Tibial nerve (tissue), 4 donors: ENCODE results near the gene TAF5L. TPM values are rescaled to one million over a fixed set of nuclear protein-coding genes. Genes with fewer than 3 reads are reported as not detected.

ENCODE experiments used
- DNase-seq, 2 donors: peaks; one replicate each; pipeline ENCODE4 v3.0.0-alpha.2; 2019; ENCODE audit warnings: low spot score in 2 of 2
- H3K27ac ChIP-seq, 4 donors: fragments of 200-600 bp; sonication (generic) in 3 of 4; one replicate each; pipeline ENCODE4 v1.5.1; 2017 to 2019; ENCODE audit warnings: mild to moderate bottlenecking in 1 of 4
- H3K27me3 ChIP-seq, 2 donors: fragments of 200-600 bp; sonication (generic) in 1 of 2; one replicate each; pipeline versions ENCODE4 v1.5.1 to v1.6.0; 2017 to 2019
- H3K36me3 ChIP-seq, 3 donors: fragments of 200-600 bp; sonication (generic); one replicate each; pipeline ENCODE4 v1.5.1; 2018 to 2019
- H3K4me1 ChIP-seq, 4 donors: fragments of 200-600 bp; sonication (generic) in 3 of 4; one replicate each; pipeline ENCODE4 v1.5.1; 2017 to 2019
- H3K4me3 ChIP-seq, 4 donors: fragments of 200-600 bp; sonication (generic) in 3 of 4; one replicate each; pipeline ENCODE4 v1.5.1; 2017 to 2019; ENCODE audit warnings: mild to moderate bottlenecking in 1 of 4, moderate library complexity in 1 of 4
- H3K9me3 ChIP-seq, 4 donors: fragments of 200-600 bp; sonication (generic) in 3 of 4; one replicate each; pipeline ENCODE4 v1.5.1; 2017 to 2019
- EP300 ChIP-seq, 2 donors: sonication (generic); formaldehyde crosslinking; IDR thresholded peaks; one replicate each; pipeline ENCODE4 v1.6.1; 2017; ENCODE audit warnings: antibody characterized with exemption in 2 of 2, mild to moderate bottlenecking in 1 of 2
- POLR2A ChIP-seq, 2 donors: fragments of 450-650 bp; IDR thresholded peaks; one replicate each; pipeline ENCODE4 v1.6.1; 2017; ENCODE audit warnings: antibody characterized with exemption in 2 of 2, mild to moderate bottlenecking in 2 of 2, moderate library complexity in 2 of 2
- WGBS, 2 donors: methylation state at CpG; one replicate each; pipeline ENCODE4 v1.1.5; 2018; 5-methylcytosine and 5-hydroxymethylcytosine counted together
- total RNA-seq, 4 donors: library from RNA; depleted of rRNA; stranded (reverse); fragments of >200 nt; gene quantifications; one replicate each; pipeline ENCODE4 v1.1.0, GENCODE V29; 2016
- TF ChIP-seq, protein P1 (sequence below), 5 experiments: fragments of 200-600 bp in 3 of 5; fragments of 450-650 bp in 2 of 5; sonication (generic) in 3 of 5; IDR thresholded peaks; one replicate each; pipeline ENCODE4 v1.5.1; 2016 to 2019; ENCODE audit warnings: antibody characterized with exemption in 5 of 5, mild to moderate bottlenecking in 3 of 5, moderate library complexity in 2 of 5

TAF5L gene
- 10 to 100 TPM in 1 of 4 donors, 1 to 10 TPM in 3; 7.1 to 18.6 (median 8.6) TPM for total RNA-seq

DNA sequence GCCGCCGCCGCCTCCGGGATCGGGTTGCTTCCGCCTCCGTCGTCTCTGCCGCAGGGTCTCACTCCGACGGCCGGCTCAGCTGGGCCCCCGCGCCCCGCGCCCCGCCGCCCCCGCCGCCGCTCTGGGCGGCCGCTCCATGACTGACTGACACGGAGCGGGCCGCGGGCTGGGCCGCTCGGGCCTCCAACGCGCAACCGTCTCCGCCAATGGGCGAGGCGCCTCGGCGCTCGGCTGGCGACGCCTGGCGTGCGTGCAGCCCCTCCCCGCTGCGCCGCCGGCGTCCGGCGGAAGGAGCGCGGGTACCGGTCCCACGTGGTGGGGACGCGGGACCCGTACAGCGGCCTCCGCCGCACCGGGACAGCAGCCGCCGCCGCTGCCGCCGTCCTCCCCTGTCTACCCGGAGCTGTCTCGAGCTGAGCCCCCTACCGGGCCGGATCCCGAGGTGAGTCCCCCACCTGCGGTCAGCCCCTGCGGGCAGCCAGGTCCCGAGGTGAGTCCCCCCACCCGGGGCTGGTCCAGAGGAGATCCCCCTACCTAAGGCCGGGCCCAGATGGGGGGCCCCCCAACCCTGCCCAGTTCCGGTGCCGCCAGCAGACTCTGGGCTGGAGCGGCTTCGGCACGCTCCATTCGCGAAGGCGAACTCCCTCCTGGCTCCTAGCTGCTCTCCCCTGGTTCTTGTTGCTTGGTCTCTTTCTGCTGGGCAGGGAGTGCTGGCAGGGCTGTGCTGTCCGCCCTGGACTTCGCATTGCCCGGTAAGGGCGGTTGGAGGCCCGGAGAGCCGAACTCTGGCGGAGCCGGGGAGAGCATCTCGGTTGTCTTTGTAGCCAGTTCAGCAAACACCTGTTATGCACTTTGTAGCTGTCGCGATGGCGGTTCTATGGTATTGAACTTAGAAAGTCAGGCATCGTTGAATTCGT lies at the start of gene TAF5L, which contains the start of gene URB2:
TSS of gene TAF5L (minus strand) at position 208 of the 917 bp plus-strand sequence. CDS start 11,640 bp downstream, outside the sequence.
TSS of gene URB2 (plus strand) at position 333 of the 917 bp plus-strand sequence. CDS start 1,387 bp downstream, outside the sequence.
- peak; percentile 52 to 62 for DNase-seq
- TF ChIP-seq, protein P1, sequence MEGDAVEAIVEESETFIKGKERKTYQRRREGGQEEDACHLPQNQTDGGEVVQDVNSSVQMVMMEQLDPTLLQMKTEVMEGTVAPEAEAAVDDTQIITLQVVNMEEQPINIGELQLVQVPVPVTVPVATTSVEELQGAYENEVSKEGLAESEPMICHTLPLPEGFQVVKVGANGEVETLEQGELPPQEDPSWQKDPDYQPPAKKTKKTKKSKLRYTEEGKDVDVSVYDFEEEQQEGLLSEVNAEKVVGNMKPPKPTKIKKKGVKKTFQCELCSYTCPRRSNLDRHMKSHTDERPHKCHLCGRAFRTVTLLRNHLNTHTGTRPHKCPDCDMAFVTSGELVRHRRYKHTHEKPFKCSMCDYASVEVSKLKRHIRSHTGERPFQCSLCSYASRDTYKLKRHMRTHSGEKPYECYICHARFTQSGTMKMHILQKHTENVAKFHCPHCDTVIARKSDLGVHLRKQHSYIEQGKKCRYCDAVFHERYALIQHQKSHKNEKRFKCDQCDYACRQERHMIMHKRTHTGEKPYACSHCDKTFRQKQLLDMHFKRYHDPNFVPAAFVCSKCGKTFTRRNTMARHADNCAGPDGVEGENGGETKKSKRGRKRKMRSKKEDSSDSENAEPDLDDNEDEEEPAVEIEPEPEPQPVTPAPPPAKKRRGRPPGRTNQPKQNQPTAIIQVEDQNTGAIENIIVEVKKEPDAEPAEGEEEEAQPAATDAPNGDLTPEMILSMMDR (IDR thresholded peaks at IDR 0.05) = peak in 2 of 5 experiments; percentile 34 to 53
- TF ChIP-seq POLR2A (IDR thresholded peaks at IDR 0.05) = peak in 1 of 2 donors; percentile 27
- peak in 1 of 2 donors; percentile 61 for TF ChIP-seq EP300 (IDR thresholded peaks at IDR 0.05)
- peaks cover 0 to 52% (median 21%) of the 10 kb centered on the region in 4 donors for H3K4me1 ChIP-seq
- no peaks in the 10 kb centered on the region for H3K27me3 ChIP-seq
- H3K27ac ChIP-seq = peak within 1 kb of the TSS; percentile 83 to 95 (median 86)
- WGBS, 2 donors = 0 to 1% methylated on average over 15 to 41 of the region's 97 CpGs
- no peaks in the 10 kb centered on the region for H3K9me3 ChIP-seq
- H3K36me3 ChIP-seq = peaks cover 0 to 3% (median 0%) of the 10 kb centered on the region in 3 donors
- H3K4me3 ChIP-seq = peak within 1 kb of the TSS; percentile 61 to 94 (median 80)

DNA sequence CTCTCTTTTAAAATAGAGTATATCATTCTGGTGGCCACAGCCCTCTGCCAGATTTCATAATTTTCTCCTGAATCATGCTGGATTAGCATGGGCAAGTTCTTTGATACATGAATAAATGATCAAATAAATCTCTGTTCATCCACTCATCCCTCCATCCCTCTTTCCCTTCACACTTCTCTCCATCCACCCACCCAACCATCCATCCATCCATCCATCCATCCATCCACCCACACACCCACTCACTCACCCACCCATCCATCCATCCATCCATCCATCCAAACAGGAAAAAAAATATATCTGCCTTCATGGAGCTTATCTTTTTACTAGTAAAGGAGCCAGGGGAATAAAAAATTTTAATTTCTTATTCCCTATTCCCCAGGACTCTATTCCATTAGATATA lies 49.5 kb upstream of the TAF5L start:
- no peak overlapping the region for H3K27ac ChIP-seq
- no peaks in the 10 kb centered on the region for H3K27me3 ChIP-seq
- TF ChIP-seq, protein P1 (IDR thresholded peaks at IDR 0.05) = no peak
- TF ChIP-seq EP300 (IDR thresholded peaks at IDR 0.05) (no peak), POLR2A (IDR thresholded peaks at IDR 0.05) (no peak)
- no peak for DNase-seq
- no peaks in the 10 kb centered on the region for H3K9me3 ChIP-seq
- H3K4me1 ChIP-seq = no peaks in the 10 kb centered on the region
- H3K36me3 ChIP-seq = no peaks in the 10 kb centered on the region
- no peak overlapping the region for H3K4me3 ChIP-seq

DNA sequence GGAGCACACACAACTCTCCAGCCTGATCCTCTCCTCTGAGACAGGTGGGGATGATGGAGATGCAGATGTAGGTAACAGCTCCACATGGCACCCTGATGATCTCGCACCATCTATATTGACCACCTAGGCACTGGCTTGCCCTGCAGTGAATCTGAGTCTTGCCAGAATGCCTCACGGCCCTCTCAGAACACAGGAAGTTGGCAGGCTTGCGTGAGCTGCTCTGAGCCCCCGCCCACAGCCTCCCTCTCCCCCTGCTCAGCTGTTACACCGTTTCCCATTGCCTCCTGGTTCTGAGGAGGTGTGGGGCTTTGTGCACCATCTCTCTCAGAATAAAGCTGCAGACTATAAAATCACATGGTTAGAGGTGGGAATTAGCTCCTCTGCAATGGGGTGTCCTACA lies 48.1 kb upstream of the TAF5L start:
- H3K27ac ChIP-seq = no peak overlapping the region
- no peak for DNase-seq
- H3K36me3 ChIP-seq = no peaks in the 10 kb centered on the region
- 56 to 62% methylated on average over 5 of the region's 5 CpGs for WGBS, 2 donors
- no peaks in the 10 kb centered on the region for H3K9me3 ChIP-seq
- no peak overlapping the region for H3K4me3 ChIP-seq
- TF ChIP-seq EP300 (IDR thresholded peaks at IDR 0.05) = no peak
- TF ChIP-seq, protein P1 (IDR thresholded peaks at IDR 0.05) = no peak
- H3K4me1 ChIP-seq = no peaks in the 10 kb centered on the region
- no peaks in the 10 kb centered on the region for H3K27me3 ChIP-seq

GRCh38 chr1:229672246-229672645 lies 46.3 kb upstream of the TAF5L start:
- Histone ChIP-seq H3K4me3 (no peak overlapping the region), H3K27ac (no peak overlapping the region), H3K36me3 (no peaks in the 10 kb centered on the region), H3K4me1 (no peaks in the 10 kb centered on the region), H3K9me3 (no peaks in the 10 kb centered on the region), H3K27me3 (no peaks in the 10 kb centered on the region)
- no peak for DNase-seq
- 67 to 83% methylated on average over 2 of the region's 2 CpGs for WGBS, 2 donors
- TF ChIP-seq, protein P1 (IDR thresholded peaks at IDR 0.05) = no peak
- TF ChIP-seq EP300 (IDR thresholded peaks at IDR 0.05) (no peak), POLR2A (IDR thresholded peaks at IDR 0.05) (no peak)

GRCh38 chr1:229671310-229671709 lies 45.4 kb upstream of the TAF5L start:
- WGBS, 2 donors = 76 to 83% methylated on average over 5 of the region's 5 CpGs
- Histone ChIP-seq H3K4me3 (no peak overlapping the region), H3K27me3 (no peaks in the 10 kb centered on the region), H3K27ac (no peak overlapping the region), H3K4me1 (no peaks in the 10 kb centered on the region), H3K9me3 (no peaks in the 10 kb centered on the region), H3K36me3 (no peaks in the 10 kb centered on the region)
- TF ChIP-seq POLR2A (IDR thresholded peaks at IDR 0.05) = no peak
- TF ChIP-seq, protein P1 (IDR thresholded peaks at IDR 0.05) = no peak
- TF ChIP-seq EP300 (IDR thresholded peaks at IDR 0.05) = no peak
- no peak for DNase-seq
